ENCODE results near the gene ITPK1.
"Not testable (repeated sequence)": the region's sequence is repeated elsewhere in the genome, so short reads cannot be mapped to it uniquely, and the experiment has no call there.

Gene ITPK1

GRCh38 chr14:93115821-93116675 is at the start of gene ITPK1:
Gene ITPK1 (minus strand): TSS chr14:93115925. CDS start chr14:93115163, 762 bp downstream.
- peak; percentile 57 for TF ChIP-seq CTCF (IDR thresholded peaks at IDR 0.05; ENCODE audit: control extremely low read depth, extremely low read depth, low read depth, missing control alignments)
- ChIA-PET POLR2A (no interaction called here), CTCF (interaction anchor here (0.6 to 11.1 kb wide), 21 partner anchors 8 to 316 kb away, joined by 3 to 153 read pairs (median 4); partner anchors contain the start of genes GON7 and UBR7)
- peak; percentile 83 for DNase-seq (ENCODE audit: extremely low spot score)

DNA sequence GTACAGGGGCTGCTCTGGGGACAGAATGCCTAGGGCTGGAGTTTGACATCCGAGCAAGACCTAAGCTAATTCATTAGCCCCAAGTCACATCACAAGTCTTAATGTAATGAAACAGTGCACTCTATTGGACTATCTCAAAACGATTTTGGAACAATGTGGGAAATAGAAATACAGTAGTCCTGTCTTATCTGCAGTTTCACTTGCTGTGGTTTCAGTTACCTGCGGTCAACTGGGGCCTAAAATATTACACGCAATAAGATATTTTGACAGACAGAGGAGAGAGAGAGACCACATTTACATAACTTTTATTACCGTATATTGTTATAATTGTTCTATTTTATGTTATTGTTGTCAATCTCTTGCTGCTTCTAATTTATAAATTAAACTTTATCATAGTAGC is 47.8 kb upstream of the ITPK1 start:
- CTCF ChIA-PET = interaction anchor here (0.7 to 1.5 kb wide), 4 partner anchors 12 to 50 kb away, joined by 3 to 8 read pairs (median 4); no protein-coding TSS in a partner anchor
- POLR2A ChIA-PET = no interaction called here
- no peak for TF ChIP-seq CTCF (IDR thresholded peaks at IDR 0.05; ENCODE audit: control extremely low read depth, extremely low read depth, low read depth, missing control alignments)
- DNase-seq (ENCODE audit: extremely low spot score) = no peak

GRCh38 chr14:93161411-93161940 is 45.8 kb upstream of the ITPK1 start:
- no peak for TF ChIP-seq CTCF (IDR thresholded peaks at IDR 0.05; ENCODE audit: control extremely low read depth, extremely low read depth, low read depth, missing control alignments)
- CTCF ChIA-PET = interaction anchor here (0.9 to 2.0 kb wide), 5 partner anchors 17 to 49 kb away, joined by 3 to 7 read pairs (median 5); no protein-coding TSS in a partner anchor
- no peak for DNase-seq (ENCODE audit: extremely low spot score)
- POLR2A ChIA-PET = no interaction called here

GRCh38 chr14:93160353-93160801 is 44.7 kb upstream of the ITPK1 start:
- ChIA-PET CTCF (interaction anchor here (0.9 to 2.0 kb wide), 9 partner anchors 8 to 205 kb away, joined by 3 to 7 read pairs (median 4); no protein-coding TSS in a partner anchor), POLR2A (no interaction called here)
- DNase-seq (ENCODE audit: extremely low spot score) = no peak
- peak; percentile 26 for TF ChIP-seq CTCF (IDR thresholded peaks at IDR 0.05; ENCODE audit: control extremely low read depth, extremely low read depth, low read depth, missing control alignments)

- DNase-seq (ENCODE audit: extremely low spot score); POLR2A ChIA-PET: not testable (repeated sequence)
- CTCF ChIA-PET = interaction anchor here (1.2 to 2.0 kb wide), 6 partner anchors 9 to 204 kb away, joined by 3 to 7 read pairs (median 4); no protein-coding TSS in a partner anchor
These were observed 44.1 kb upstream of the ITPK1 start for GRCh38 chr14:93159625-93160352.

- CTCF ChIA-PET; POLR2A ChIA-PET; DNase-seq (ENCODE audit: extremely low spot score): not testable (repeated sequence)
These were observed 42.6 kb upstream of the ITPK1 start for GRCh38 chr14:93158349-93158748.

DNA sequence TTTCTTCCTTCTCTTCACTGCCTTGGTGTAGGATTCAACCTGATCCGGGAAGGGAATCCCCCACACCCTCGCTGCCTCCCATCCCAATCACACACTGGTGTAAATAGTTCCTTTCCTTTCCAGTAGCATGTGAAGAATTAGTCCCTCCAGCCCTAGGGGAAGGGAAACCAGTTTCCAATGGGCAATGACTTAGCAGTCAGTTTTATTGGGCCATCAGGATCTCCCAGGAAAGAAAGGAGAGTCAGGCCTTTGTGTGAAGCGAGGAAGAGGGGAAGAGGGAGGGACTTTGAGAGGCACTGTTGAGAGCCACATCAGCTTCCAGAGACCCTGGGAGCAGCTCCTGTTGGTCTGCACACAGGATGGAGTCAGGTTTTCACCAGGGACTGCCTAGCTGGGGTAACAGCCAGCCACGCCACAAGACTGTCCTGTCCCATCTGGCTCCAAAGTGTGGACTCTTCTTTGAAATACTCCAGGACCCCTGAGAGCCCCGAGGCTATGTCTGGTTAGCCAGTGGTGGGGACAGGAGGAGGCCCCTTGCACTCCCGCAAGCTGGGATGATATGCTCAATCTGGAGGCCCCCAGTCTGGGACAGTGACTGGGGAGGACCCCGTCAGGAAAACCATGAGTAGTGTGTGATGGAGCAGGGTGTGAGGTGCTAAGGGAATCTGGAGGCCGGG is 41.1 kb upstream of the ITPK1 start:
- ChIA-PET POLR2A (no interaction called here), CTCF (interaction anchor here (1.0 to 1.7 kb wide), 3 partner anchors 22 to 62 kb away, joined by 3 to 4 read pairs (median 3); no protein-coding TSS in a partner anchor)
- TF ChIP-seq CTCF (IDR thresholded peaks at IDR 0.05; ENCODE audit: control extremely low read depth, extremely low read depth, low read depth, missing control alignments) = no peak
- DNase-seq (ENCODE audit: extremely low spot score) = no peak
